ENCODE results near the gene LCN10. TPM values are rescaled to one million over a fixed set of nuclear protein-coding genes. Genes with fewer than 3 reads are reported as not detected.
A peak's percentile ranks its signal among the peaks of the same experiment; 100 is the strongest.

Gene LCN10
- total and polyA plus RNA-seq, 12 donors, result 0.44 to 144 (median 3.1) TPM

- 63 to 69% methylated on average over 6 of the region's 6 CpGs for WGBS, 2 donors
- TF ChIP-seq CTCF (IDR thresholded peaks at IDR 0.05), result no peak
- intact Hi-C loops (cut with DNase I), result no loop called here
- Histone ChIP-seq H3K27me3 (no peaks in the 10 kb centered on the region), H3K36me3 (no peaks in the 10 kb centered on the region), H3K27ac (no peak overlapping the region), H3K9me3 (peaks cover 0 to 12% (median 0%) of the 10 kb centered on the region in 11 donors), H3K4me1 (no peaks in the 10 kb centered on the region), H3K4me3 (no peak overlapping the region)
- peak in 2 of 8 donors; percentile 24 to 45 for ATAC-seq
- no peak for DNase-seq
Observed at GRCh38 chr9:136775191-136775590, 32.5 kb upstream of the LCN10 start.

DNA sequence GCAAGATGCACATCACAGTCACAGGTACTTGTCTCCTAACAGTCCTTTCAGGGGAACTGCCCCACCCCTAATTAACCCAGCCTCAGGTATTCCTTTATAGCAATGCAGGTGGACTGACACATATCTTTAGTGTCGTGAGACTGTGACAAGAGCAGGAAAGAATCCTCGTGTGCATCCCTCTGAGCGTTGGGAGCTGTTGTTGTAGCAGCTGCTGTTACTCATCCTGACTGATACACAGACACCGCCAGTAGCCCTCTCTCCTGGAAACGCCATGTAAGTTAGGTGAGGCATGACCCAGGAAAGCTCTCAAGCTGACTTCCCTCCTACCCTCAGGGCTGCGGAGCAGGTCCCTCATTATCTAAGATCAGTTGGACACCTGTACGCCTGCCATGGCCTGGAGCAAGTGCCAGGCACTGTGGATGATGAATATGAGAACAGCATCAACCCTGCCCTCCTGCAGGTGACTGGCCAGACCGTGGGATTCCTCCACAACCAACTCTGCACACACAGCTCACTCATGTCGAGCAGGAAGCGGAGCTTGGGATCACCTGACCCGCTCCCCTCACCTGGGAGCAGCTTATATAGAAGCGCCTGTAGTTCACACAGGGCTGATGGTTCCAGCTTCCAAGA, 31.8 kb upstream of the LCN10 start:
- DNase-seq (no peak), ATAC-seq (peak in 2 of 8 donors; percentile 14 to 41)
- TF ChIP-seq CTCF (IDR thresholded peaks at IDR 0.05), result no peak
- H3K4me1 ChIP-seq, result no peaks in the 10 kb centered on the region
- no peak overlapping the region for H3K27ac ChIP-seq
- H3K27me3 ChIP-seq, result no peaks in the 10 kb centered on the region
- H3K4me3 ChIP-seq, result no peak overlapping the region
- intact Hi-C loops (cut with DNase I), result no loop called here
- H3K36me3 ChIP-seq, result no peaks in the 10 kb centered on the region
- peaks cover 0 to 12% (median 0%) of the 10 kb centered on the region in 11 donors for H3K9me3 ChIP-seq
- 88 to 91% methylated on average over 12 of the region's 12 CpGs for WGBS, 2 donors

DNA sequence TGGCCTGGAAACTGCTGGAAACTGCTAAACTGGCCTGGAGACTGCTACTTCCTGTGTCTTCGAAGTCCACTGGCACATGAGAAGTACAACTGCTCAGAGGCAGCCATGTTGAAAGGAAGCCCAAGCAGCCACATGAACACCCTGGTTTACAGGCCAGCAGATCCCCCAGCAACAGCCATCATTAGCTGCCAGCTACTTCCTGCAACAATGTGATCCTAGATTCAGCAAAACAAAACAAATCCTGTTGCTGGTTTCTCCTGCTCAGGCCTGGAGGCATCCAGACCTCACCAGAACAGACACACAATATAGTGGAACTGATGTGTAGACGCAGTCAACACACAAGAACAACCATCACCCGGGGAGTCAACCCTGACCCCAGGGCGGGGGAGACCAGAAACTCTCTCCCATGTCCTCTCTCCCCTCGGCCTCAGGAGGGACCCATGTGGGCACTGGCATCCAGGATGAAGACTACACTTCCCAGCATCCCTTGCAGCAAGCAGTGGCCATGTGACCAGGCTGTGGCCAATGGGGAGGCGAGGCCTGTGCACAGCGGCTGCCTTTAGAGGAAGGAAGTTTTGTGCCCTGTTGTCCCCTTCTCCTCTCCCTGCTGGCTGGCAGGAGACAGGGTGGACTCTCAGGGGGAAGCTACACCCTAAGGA, 30.8 kb upstream of the LCN10 start:
- 78 to 80% methylated on average over 7 of the region's 7 CpGs for WGBS, 2 donors
- Histone ChIP-seq H3K36me3 (no peaks in the 10 kb centered on the region), H3K4me3 (no peak overlapping the region), H3K9me3 (peaks cover 0 to 12% (median 0%) of the 10 kb centered on the region in 11 donors), H3K27ac (no peak overlapping the region), H3K27me3 (no peaks in the 10 kb centered on the region), H3K4me1 (no peaks in the 10 kb centered on the region)
- intact Hi-C loops (cut with DNase I), result no loop called here
- DNase-seq (no peak), ATAC-seq (peak in 6 of 8 donors; percentile 32 to 59 (median 48))
- TF ChIP-seq CTCF (IDR thresholded peaks at IDR 0.05), result no peak

DNA sequence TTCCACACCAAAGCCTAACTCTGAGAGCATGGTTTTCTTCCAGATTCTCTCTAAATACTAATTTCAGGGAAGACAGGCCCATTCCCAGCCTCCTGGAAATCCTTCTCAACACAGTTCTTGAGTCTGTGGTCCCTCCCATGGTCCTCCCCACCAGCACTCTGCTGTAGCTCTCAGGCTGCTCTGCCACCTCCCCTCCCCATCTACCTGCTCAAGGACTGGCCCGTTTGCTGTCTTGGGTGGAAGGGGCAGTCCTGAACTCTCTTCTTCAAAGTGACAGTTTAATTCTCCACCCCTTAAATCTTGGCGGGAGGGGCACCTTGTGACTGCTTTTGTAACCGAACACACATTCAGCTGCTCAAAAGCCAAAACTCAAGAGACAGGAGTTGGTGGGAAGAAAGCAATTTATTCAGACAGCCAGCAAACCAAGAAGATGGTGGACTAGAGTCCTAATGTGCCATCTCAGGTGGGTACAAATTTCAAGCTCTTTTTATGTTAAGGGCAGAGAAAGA, 29.2 kb upstream of the LCN10 start:
- ATAC-seq (no peak), DNase-seq (no peak)
- Histone ChIP-seq H3K27me3 (peaks cover 0 to 12% (median 7%) of the 10 kb centered on the region in 7 donors), H3K4me3 (no peak overlapping the region), H3K4me1 (no peaks in the 10 kb centered on the region), H3K27ac (no peak overlapping the region), H3K36me3 (no peaks in the 10 kb centered on the region), H3K9me3 (peaks cover 0 to 12% (median 0%) of the 10 kb centered on the region in 11 donors)
- intact Hi-C loops (cut with DNase I), result no loop called here
- WGBS, 2 donors, result 75 to 88% methylated on average over 3 of the region's 3 CpGs
- no peak for TF ChIP-seq CTCF (IDR thresholded peaks at IDR 0.05)

All from heart right ventricle (tissue), 16 donors.